GM23338 (cell line): ENCODE measurements around the gene PDE4D. TPM values are rescaled to one million over a fixed set of nuclear protein-coding genes. Genes with fewer than 3 reads are reported as not detected.

Experiments used
- ATAC-seq: fragments of 200-7000 bp; cut with Tn5 transposase; 3 replicates; pipeline ENCODE4 v1.9.1; 2020
- DNase-seq: peaks from one replicate; pipeline ENCODE4 v3.0.0-alpha.2; 2015; ENCODE audit warnings: low spot score
- H2AFZ ChIP-seq: fragments of 200-600 bp; sonication (generic); 2 replicates; pipeline ENCODE4 v1.8.0; 2016; ENCODE audit warnings: antibody characterized with exemption, mild to moderate bottlenecking, moderate library complexity
- H3F3A ChIP-seq: fragments of 200-600 bp; sonication (generic); replicated peaks from 2 replicates; pipeline ENCODE4 v1.8.0; 2017; ENCODE audit warnings: antibody characterized with exemption, mixed run types, low read depth
- H3K27ac ChIP-seq: fragments of 200-600 bp; sonication (generic); 2 replicates; pipeline ENCODE4 v1.6.1; 2016; ENCODE audit warnings: low read depth
- H3K27me3 ChIP-seq: fragments of 200-600 bp; sonication (generic); 2 replicates; pipeline ENCODE4 v1.8.0; 2016; ENCODE audit warnings: mild to moderate bottlenecking, mixed run types, moderate library complexity; ENCODE audit not compliant: insufficient read depth
- H3K36me3 ChIP-seq: fragments of 200-600 bp; sonication (generic); 2 replicates; pipeline ENCODE4 v1.8.0; 2016; ENCODE audit warnings: mild to moderate bottlenecking; ENCODE audit not compliant: insufficient read depth
- H3K4me1 ChIP-seq: fragments of 200-600 bp; sonication (generic); 2 replicates; pipeline ENCODE4 v1.8.0; 2016; ENCODE audit warnings: mild to moderate bottlenecking, moderate library complexity; ENCODE audit not compliant: insufficient read depth
- H3K4me2 ChIP-seq: fragments of 200-600 bp; sonication (generic); 2 replicates; pipeline ENCODE4 v1.7.1; 2017; ENCODE audit warnings: mixed run types
- H3K4me3 ChIP-seq: fragments of 200-600 bp; sonication (generic); 2 replicates; pipeline ENCODE4 v1.6.1; 2016; ENCODE audit warnings: mixed run types
- H3K79me2 ChIP-seq: fragments of 200-600 bp; sonication (generic); replicated peaks from 2 replicates; pipeline ENCODE4 v1.8.0; 2017; ENCODE audit warnings: mild to moderate bottlenecking; ENCODE audit not compliant: insufficient read depth
- H3K9me2 ChIP-seq: fragments of 200-600 bp; sonication (generic); 2 replicates; pipeline ENCODE4 v1.8.0; 2017; ENCODE audit not compliant: insufficient read depth
- H4K20me1 ChIP-seq: fragments of 200-600 bp; sonication (generic); replicated peaks from 2 replicates; pipeline ENCODE4 v1.8.0; 2017; ENCODE audit warnings: mild to moderate bottlenecking; ENCODE audit not compliant: insufficient read depth
- H3K27ac Mint-ChIP-seq: 2 replicates; pipeline ENCODE4 v1.8.0; 2020; ENCODE audit warnings: inconsistent platforms, mild to moderate bottlenecking, moderate library complexity, mixed read lengths
- H3K27me3 Mint-ChIP-seq: 3 replicates; pipeline ENCODE4 v1.8.0; 2022; ENCODE audit warnings: low read depth, mild to moderate bottlenecking, moderate library complexity, mixed read lengths, inconsistent platforms; ENCODE audit not compliant: insufficient read depth, poor library complexity
- H3K36me3 Mint-ChIP-seq: 3 replicates; pipeline ENCODE4 v1.8.0; 2021; ENCODE audit warnings: low read depth, mild to moderate bottlenecking, inconsistent platforms, moderate library complexity, mixed read lengths
- H3K4me1 Mint-ChIP-seq: 3 replicates; pipeline ENCODE4 v1.8.0; 2020; ENCODE audit warnings: mild to moderate bottlenecking, inconsistent platforms, mixed read lengths
- H3K4me3 Mint-ChIP-seq: 3 replicates; pipeline ENCODE4 v1.8.0; 2021; ENCODE audit warnings: moderate library complexity, mild to moderate bottlenecking, inconsistent platforms, mixed read lengths
- H3K9me3 Mint-ChIP-seq: 3 replicates; pipeline ENCODE4 v1.8.0; 2020; ENCODE audit warnings: moderate library complexity, mild to moderate bottlenecking, inconsistent platforms, mixed read lengths
- CREB1 ChIP-seq: fragments of 250-450 bp; sonication (Bioruptor Pico); IDR thresholded peaks from 2 replicates; pipeline ENCODE4 v1.5.0; 2020; ENCODE audit warnings: low read depth, mild to moderate bottlenecking, moderate library complexity
- EZH2phosphoT487 ChIP-seq: fragments of 200-600 bp; sonication (generic); IDR thresholded peaks from one replicate; pipeline ENCODE4 v1.8.1; 2018; ENCODE audit warnings: antibody characterized with exemption; ENCODE audit not compliant: unreplicated experiment
- JUNB ChIP-seq: IDR thresholded peaks from one replicate; pipeline ENCODE4 v1.6.1; 2016; ENCODE audit warnings: antibody characterized with exemption; ENCODE audit not compliant: unreplicated experiment
- POLR2AphosphoS5 ChIP-seq: IDR thresholded peaks from 2 replicates; pipeline ENCODE4 v1.6.1; 2016; ENCODE audit warnings: antibody characterized with exemption, low read depth
- REST ChIP-seq: IDR thresholded peaks from one replicate; pipeline ENCODE4 v1.6.1; 2018; ENCODE audit warnings: antibody characterized with exemption; ENCODE audit not compliant: unreplicated experiment
- ZNF114 ChIP-seq: fragments of 250-450 bp; sonication (Bioruptor Pico); IDR thresholded peaks from 2 replicates; pipeline ENCODE4 v1.5.0; 2020; ENCODE audit warnings: mild to moderate bottlenecking, moderate library complexity
- ZNF331 ChIP-seq: fragments of 250-450 bp; sonication (Bioruptor Pico); IDR thresholded peaks from 2 replicates; pipeline ENCODE4 v1.5.0; 2020; ENCODE audit warnings: low read depth, mild to moderate bottlenecking, moderate library complexity
- polyA plus RNA-seq: library from polyadenylated mRNA; unstranded; fragments of >200 nt; fragmentation: Nextera tagmentation; extraction: Ambion mirVana; gene quantifications from 2 replicates; pipeline ENCODE4 v1.2.1, GENCODE V29; 2016
- total RNA-seq: library from RNA; depleted of rRNA; stranded (reverse); fragments of >200 nt; shearing (Covaris generic); gene quantifications from 2 replicates; pipeline ENCODE4 v1.2.3, GENCODE V29; 2014
- TF ChIP-seq, protein P1 (sequence below): IDR thresholded peaks from 2 replicates; pipeline ENCODE4 v1.6.1; 2016; ENCODE audit warnings: antibody characterized with exemption
- TF ChIP-seq, protein P2 (sequence below), 2 experiments: fragments of 200-600 bp in 1 of 2; sonication (generic) in 1 of 2; conservative IDR thresholded peaks; 2 replicates each; pipeline versions ENCODE4 v1.5.1 to v1.6.1; 2016 to 2017; ENCODE audit warnings: antibody characterized with exemption in 2 of 2, low read depth in 2 of 2, mild to moderate bottlenecking in 2 of 2, moderate library complexity in 1 of 2

PDE4D gene
- total and polyA plus RNA-seq, 2 experiments from 2014 or later, result 2.1 to 4.7 TPM

GRCh38 chr5:59621477-59621876, 272.0 kb downstream of the PDE4D start:
- TF ChIP-seq CREB1 (no peak), POLR2AphosphoS5 (no peak), JUNB (no peak)
- TF ChIP-seq, protein P1, sequence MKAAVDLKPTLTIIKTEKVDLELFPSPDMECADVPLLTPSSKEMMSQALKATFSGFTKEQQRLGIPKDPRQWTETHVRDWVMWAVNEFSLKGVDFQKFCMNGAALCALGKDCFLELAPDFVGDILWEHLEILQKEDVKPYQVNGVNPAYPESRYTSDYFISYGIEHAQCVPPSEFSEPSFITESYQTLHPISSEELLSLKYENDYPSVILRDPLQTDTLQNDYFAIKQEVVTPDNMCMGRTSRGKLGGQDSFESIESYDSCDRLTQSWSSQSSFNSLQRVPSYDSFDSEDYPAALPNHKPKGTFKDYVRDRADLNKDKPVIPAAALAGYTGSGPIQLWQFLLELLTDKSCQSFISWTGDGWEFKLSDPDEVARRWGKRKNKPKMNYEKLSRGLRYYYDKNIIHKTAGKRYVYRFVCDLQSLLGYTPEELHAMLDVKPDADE, result no peak
- Histone ChIP-seq H4K20me1 (no peaks in the 10 kb centered on the region), H3K9me2 (peaks cover 18% of the 10 kb centered on the region; the same call in 1 of the 2 replicates), H3K27me3 (no peaks in the 10 kb centered on the region), H3F3A (no peaks in the 10 kb centered on the region), H2AFZ (peak overlapping the region; percentile 48; the same call in 1 of the 2 replicates), H3K4me3 (no peak overlapping the region), H3K4me2 (no peak overlapping the region), H3K79me2 (no peaks in the 10 kb centered on the region), H3K27ac (no peak overlapping the region), H3K36me3 (no peaks in the 10 kb centered on the region), H3K4me1 (peaks cover 23% of the 10 kb centered on the region)
- Mint-ChIP-seq H3K9me3 (no peaks in the 10 kb centered on the region; the same call in 2 of the 3 replicates), H3K4me1 (peaks cover 17% of the 10 kb centered on the region), H3K27me3 (no peaks in the 10 kb centered on the region), H3K4me3 (no peak overlapping the region), H3K27ac (no peak overlapping the region), H3K36me3 (no peaks in the 10 kb centered on the region)
- DNase-seq (no peak), ATAC-seq (no peak)

DNA sequence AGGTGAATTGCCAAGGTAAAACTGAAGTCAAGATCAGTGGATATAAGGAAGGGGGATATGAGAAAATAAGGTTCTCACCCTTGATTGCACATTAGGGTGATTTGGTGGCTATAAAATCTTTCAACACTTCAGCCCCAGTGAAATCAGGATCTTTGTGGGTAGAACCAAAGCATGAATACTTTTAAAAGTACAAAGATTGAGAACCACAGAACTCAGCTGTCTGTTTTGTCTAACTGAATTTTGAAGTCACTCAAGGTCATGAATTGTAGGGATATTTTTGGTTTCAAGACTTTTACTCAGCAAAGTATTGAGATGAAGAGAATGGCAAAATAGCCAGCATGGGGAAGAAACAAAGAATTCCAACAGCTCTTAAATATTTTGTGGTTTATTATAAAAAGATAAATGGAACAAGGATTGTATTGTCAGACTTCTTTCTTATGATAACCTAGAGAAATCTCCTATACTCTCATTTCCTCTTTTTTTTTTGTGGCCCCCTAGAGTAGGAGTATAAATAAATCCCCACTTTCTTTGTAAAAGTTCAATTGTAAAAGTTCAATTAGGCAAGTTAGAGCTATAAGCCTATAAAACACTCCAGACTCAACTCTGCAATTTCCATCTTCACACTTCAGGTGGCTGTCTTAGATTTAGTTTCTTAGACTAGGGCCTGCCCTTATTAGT, 272.9 kb downstream of the PDE4D start:
- Mint-ChIP-seq H3K4me1 (peaks cover 18% of the 10 kb centered on the region), H3K27ac (no peak overlapping the region), H3K9me3 (no peaks in the 10 kb centered on the region; the same call in 2 of the 3 replicates), H3K36me3 (no peaks in the 10 kb centered on the region), H3K4me3 (no peak overlapping the region), H3K27me3 (no peaks in the 10 kb centered on the region)
- Histone ChIP-seq H3K4me1 (peaks cover 31% of the 10 kb centered on the region), H3K9me2 (peaks cover 18% of the 10 kb centered on the region; the same call in 1 of the 2 replicates), H3K27ac (peak overlapping the region; percentile 87; the same call in 1 of the 2 replicates), H3K79me2 (no peaks in the 10 kb centered on the region), H4K20me1 (no peaks in the 10 kb centered on the region), H3K36me3 (no peaks in the 10 kb centered on the region), H3F3A (no peaks in the 10 kb centered on the region), H3K27me3 (no peaks in the 10 kb centered on the region), H2AFZ (peak overlapping the region; percentile 54; the same call in 1 of the 2 replicates), H3K4me3 (no peak overlapping the region), H3K4me2 (no peak overlapping the region)
- DNase-seq, result no peak
- ATAC-seq, result no peak
- TF ChIP-seq REST, result no peak
- TF ChIP-seq ZNF331 (CRISPR knock-in tag), result no peak
- TF ChIP-seq EZH2phosphoT487, result no peak
- TF ChIP-seq, protein P2, sequence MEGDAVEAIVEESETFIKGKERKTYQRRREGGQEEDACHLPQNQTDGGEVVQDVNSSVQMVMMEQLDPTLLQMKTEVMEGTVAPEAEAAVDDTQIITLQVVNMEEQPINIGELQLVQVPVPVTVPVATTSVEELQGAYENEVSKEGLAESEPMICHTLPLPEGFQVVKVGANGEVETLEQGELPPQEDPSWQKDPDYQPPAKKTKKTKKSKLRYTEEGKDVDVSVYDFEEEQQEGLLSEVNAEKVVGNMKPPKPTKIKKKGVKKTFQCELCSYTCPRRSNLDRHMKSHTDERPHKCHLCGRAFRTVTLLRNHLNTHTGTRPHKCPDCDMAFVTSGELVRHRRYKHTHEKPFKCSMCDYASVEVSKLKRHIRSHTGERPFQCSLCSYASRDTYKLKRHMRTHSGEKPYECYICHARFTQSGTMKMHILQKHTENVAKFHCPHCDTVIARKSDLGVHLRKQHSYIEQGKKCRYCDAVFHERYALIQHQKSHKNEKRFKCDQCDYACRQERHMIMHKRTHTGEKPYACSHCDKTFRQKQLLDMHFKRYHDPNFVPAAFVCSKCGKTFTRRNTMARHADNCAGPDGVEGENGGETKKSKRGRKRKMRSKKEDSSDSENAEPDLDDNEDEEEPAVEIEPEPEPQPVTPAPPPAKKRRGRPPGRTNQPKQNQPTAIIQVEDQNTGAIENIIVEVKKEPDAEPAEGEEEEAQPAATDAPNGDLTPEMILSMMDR (conservative IDR thresholded peaks at IDR 0.05; ENCODE audit: low read depth in 2 of 2), result no peak
- TF ChIP-seq JUNB, result no peak
- TF ChIP-seq POLR2AphosphoS5, result no peak
- no peak for TF ChIP-seq ZNF114 (CRISPR knock-in tag)
- TF ChIP-seq, protein P1, result no peak
